Gastroesophageal sphincter (tissue), 3 donors: ENCODE data around the gene B4GALNT3.

ENCODE experiments used
- EP300 ChIP-seq: sonication (generic); formaldehyde crosslinking; IDR thresholded peaks from one replicate; pipeline ENCODE4 v1.6.1; 2017; ENCODE audit warnings: antibody characterized with exemption, mild to moderate bottlenecking
- POLR2AphosphoS5 ChIP-seq: sonication (generic); formaldehyde crosslinking; IDR thresholded peaks from one replicate; pipeline ENCODE4 v1.6.1; 2017; ENCODE audit warnings: antibody characterized with exemption
- TF ChIP-seq, protein P1 (sequence below), 4 experiments: fragments of 200-600 bp in 2 of 4; fragments of 450-650 bp in 2 of 4; sonication (generic) in 1 of 4; IDR thresholded peaks; one replicate each; pipeline ENCODE4 v1.5.1; 2017 to 2019; ENCODE audit warnings: antibody characterized with exemption in 4 of 4, mild to moderate bottlenecking in 2 of 4, moderate library complexity in 2 of 4

- TF ChIP-seq, protein P1, sequence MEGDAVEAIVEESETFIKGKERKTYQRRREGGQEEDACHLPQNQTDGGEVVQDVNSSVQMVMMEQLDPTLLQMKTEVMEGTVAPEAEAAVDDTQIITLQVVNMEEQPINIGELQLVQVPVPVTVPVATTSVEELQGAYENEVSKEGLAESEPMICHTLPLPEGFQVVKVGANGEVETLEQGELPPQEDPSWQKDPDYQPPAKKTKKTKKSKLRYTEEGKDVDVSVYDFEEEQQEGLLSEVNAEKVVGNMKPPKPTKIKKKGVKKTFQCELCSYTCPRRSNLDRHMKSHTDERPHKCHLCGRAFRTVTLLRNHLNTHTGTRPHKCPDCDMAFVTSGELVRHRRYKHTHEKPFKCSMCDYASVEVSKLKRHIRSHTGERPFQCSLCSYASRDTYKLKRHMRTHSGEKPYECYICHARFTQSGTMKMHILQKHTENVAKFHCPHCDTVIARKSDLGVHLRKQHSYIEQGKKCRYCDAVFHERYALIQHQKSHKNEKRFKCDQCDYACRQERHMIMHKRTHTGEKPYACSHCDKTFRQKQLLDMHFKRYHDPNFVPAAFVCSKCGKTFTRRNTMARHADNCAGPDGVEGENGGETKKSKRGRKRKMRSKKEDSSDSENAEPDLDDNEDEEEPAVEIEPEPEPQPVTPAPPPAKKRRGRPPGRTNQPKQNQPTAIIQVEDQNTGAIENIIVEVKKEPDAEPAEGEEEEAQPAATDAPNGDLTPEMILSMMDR (IDR thresholded peaks at IDR 0.05), result no peak
- no peak for TF ChIP-seq POLR2AphosphoS5
- no peak for TF ChIP-seq EP300
These were observed 3.4 kb downstream of the B4GALNT3 start for GRCh38 chr12:462936-463705.
